BJ (cell line): ENCODE results near the gene NCOA7. TPM values are rescaled to one million over a fixed set of nuclear protein-coding genes. Genes with fewer than 3 reads are reported as not detected.

Source experiments
- CTCF ChIA-PET: fragments of 350-600 bp; formaldehyde crosslinking; extraction: SDS; loops from one replicate; lab custom pipeline; 2021; ENCODE audit warnings: antibody characterized with exemption, inconsistent platforms; lab: Yijun Ruan, JAX
- POLR2A ChIA-PET: fragments of 300-600 bp; sonication (Branson Sonifier 250); formaldehyde crosslinking; extraction: SDS; loops from one replicate; lab custom pipeline; 2021; ENCODE audit warnings: antibody characterized with exemption; lab: Charles Lee
- DNase-seq: peaks from one replicate; pipeline ENCODE4 v3.0.0-alpha.2; 2011; ENCODE audit warnings: low read depth
- H3K27me3 ChIP-seq: 2 replicates; pipeline ENCODE4 v1.6.0; 2011; ENCODE audit warnings: low read length; ENCODE audit not compliant: control insufficient read depth, insufficient read depth
- H3K36me3 ChIP-seq: 2 replicates; pipeline ENCODE4 v1.5.1; 2011; ENCODE audit warnings: low read length; ENCODE audit not compliant: control insufficient read depth, insufficient read depth
- H3K4me3 ChIP-seq: 2 replicates; pipeline ENCODE4 v1.5.1; 2011; ENCODE audit warnings: low read depth, mild to moderate bottlenecking, control low read depth, low read length
- polyA plus RNA-seq: library from polyadenylated mRNA; depleted of rRNA; stranded (reverse); fragments of >200 nt; gene quantifications from 2 replicates; pipeline ENCODE4 v1.2.3, GENCODE V29; 2011
- TF ChIP-seq, protein P1 (sequence below): IDR thresholded peaks from 2 replicates; pipeline ENCODE4 v1.5.1; 2011; ENCODE audit warnings: low read depth, mild to moderate bottlenecking, control low read depth, inconsistent platforms, low read length, moderate library complexity; ENCODE audit not compliant: insufficient read depth

NCOA7 gene
- polyA plus RNA-seq, 1 experiment, result 27.2 TPM

DNA sequence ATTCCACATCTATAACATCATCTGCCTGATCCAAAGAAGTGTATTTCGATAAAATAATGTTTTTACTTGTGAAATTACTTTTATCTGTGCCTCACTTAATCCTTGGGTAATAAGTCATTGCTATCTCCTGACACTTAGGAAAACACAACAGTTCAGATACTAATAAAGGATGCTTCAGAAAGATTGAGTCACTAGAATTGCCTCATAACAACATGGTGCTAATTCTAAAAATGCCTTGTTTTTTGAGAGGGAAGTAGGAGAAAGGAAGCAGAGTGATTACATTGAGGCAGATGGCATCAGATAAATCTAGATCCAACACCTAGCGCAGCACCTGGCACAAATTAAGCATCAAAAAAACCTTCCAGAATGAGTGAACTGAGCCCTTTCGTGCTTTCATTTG lies 69.0 kb downstream of the NCOA7 start:
- DNase-seq, result no peak
- ChIA-PET POLR2A (no interaction called here), CTCF (interaction anchor here (0.9 to 4.3 kb wide), 5 partner anchors 29 to 114 kb away, joined by 3 to 37 read pairs (median 6); partner anchors contain the start of gene HINT3)
- no peaks in the 10 kb centered on the region for H3K27me3 ChIP-seq
- no peak overlapping the region for H3K4me3 ChIP-seq
- TF ChIP-seq, protein P1, sequence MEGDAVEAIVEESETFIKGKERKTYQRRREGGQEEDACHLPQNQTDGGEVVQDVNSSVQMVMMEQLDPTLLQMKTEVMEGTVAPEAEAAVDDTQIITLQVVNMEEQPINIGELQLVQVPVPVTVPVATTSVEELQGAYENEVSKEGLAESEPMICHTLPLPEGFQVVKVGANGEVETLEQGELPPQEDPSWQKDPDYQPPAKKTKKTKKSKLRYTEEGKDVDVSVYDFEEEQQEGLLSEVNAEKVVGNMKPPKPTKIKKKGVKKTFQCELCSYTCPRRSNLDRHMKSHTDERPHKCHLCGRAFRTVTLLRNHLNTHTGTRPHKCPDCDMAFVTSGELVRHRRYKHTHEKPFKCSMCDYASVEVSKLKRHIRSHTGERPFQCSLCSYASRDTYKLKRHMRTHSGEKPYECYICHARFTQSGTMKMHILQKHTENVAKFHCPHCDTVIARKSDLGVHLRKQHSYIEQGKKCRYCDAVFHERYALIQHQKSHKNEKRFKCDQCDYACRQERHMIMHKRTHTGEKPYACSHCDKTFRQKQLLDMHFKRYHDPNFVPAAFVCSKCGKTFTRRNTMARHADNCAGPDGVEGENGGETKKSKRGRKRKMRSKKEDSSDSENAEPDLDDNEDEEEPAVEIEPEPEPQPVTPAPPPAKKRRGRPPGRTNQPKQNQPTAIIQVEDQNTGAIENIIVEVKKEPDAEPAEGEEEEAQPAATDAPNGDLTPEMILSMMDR, result no peak
- H3K36me3 ChIP-seq, result no peaks in the 10 kb centered on the region; the same call in 1 of the 2 replicates

DNA sequence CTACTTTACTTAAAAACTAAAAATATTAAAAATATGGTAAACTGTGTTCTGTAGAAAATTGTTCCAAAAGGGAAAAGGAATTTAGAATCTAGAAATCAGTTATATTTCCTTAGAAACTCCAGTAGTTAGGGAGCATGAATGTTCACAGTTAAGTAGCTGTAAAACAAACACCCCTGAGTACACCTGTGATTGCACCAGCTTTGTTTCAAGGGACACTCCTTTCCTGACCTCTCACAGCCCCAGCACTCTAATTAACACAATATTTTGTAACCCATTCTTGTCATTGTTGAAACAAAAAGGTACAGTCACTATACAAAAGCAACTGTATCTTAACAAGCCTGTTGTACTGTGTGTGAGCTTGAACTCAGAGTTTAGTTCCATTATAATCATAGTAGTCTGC lies 72.3 kb downstream of the NCOA7 start:
- CTCF ChIA-PET, result interaction anchor here (0.8 kb wide), 1 partner anchor 90 kb away, joined by 3 read pairs; no protein-coding TSS in a partner anchor

DNA sequence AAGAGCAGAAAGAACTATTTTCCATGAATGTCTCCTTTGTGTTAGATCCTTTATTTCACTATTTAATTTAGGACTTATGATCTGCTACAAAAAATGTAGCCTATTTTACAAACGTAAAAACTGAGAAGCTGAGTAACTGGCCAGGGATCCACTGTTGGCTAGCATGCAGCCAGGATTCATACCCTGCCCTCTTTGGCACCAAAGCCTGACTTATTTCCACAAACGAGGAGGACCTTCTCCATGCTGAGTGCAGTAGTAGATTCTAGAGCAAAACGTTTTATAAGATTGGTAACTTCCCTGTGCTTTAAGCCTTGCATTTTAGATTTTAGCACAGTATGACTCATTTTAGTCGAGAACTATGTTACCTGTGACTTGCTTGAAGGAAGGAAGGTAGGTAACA lies 74.3 kb downstream of the NCOA7 start:
- DNase-seq, result no peak
- TF ChIP-seq, protein P1, result no peak
- ChIA-PET CTCF (no interaction called here), POLR2A (no interaction called here)
- Histone ChIP-seq H3K27me3 (no peaks in the 10 kb centered on the region), H3K4me3 (no peak overlapping the region), H3K36me3 (no peaks in the 10 kb centered on the region)

More for the DNA sequence above, 72.3 kb downstream of the NCOA7 start:
- Histone ChIP-seq H3K4me3 (no peak overlapping the region), H3K27me3 (no peaks in the 10 kb centered on the region), H3K36me3 (no peaks in the 10 kb centered on the region)
- TF ChIP-seq, protein P1, result no peak
- no peak for DNase-seq
- POLR2A ChIA-PET, result no interaction called here

DNA sequence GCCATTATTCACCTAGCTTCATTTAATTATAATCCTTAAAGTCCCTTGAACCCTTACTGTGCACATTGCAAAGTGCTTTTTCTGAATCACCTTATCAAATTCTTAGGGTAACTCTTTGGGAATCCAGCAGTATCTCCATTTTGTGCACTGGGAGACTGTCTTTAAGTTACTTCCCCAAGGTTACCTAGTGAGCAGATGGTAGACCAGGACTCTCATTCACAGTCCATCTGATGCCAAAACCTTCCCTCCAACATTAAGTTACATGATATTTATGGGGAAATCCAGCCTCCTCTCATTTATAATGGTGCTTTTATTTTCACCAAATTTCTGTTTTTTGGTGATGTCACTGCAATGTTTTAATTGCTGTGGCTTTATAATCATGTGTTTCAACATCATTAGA lies 75.7 kb downstream of the NCOA7 start:
- POLR2A ChIA-PET, result no interaction called here
- TF ChIP-seq, protein P1, result no peak
- no peak for DNase-seq
- CTCF ChIA-PET, result interaction anchor here (3.0 kb wide), 1 partner anchor 87 kb away, joined by 9 read pairs; no protein-coding TSS in a partner anchor
- Histone ChIP-seq H3K4me3 (no peak overlapping the region), H3K27me3 (no peaks in the 10 kb centered on the region), H3K36me3 (no peaks in the 10 kb centered on the region)

DNA sequence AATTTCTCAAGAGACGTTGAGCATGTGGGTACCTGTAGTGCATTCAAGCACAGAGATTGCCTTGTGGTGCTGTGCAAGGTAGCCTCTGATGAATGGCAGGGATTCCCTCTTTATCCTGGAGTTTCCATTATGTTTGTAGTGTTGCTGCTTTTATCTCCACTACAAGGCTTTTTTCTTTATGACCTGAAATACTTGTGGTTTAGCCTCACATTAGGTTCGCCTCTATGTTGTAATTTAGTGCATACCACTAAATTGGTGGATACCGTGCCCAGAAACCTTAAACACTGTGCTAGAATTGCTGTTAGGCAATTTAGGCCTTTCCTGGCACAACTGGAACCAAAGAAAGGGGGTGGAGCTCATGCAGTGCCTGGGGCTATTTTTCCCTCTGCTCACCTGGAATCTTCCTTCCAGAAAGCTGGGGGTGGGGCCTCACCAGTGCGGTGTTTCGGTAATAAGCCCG lies 76.8 kb downstream of the NCOA7 start:
- DNase-seq, result peak; percentile 68
- Histone ChIP-seq H3K36me3 (no peaks in the 10 kb centered on the region), H3K27me3 (no peaks in the 10 kb centered on the region), H3K4me3 (no peak overlapping the region)
- ChIA-PET CTCF (interaction anchor here (1.2 to 3.0 kb wide), 6 partner anchors 9 to 91 kb away, joined by 3 to 10 read pairs (median 5); no protein-coding TSS in a partner anchor), POLR2A (no interaction called here)
- TF ChIP-seq, protein P1, result no peak
